HG02588 (cell line): ENCODE results near the gene SAMHD1.
A peak's percentile ranks its signal among the peaks of the same experiment; 100 is the strongest.
"Not testable (repeated sequence)": the region's sequence is repeated elsewhere in the genome, so short reads cannot be mapped to it uniquely, and the experiment has no call there.

ENCODE experiments used
- ATAC-seq: cut with Tn5 transposase; IDR thresholded peaks from one replicate; pipeline ENCODE4 v1.9.1; 2021; ENCODE audit warnings: mild to moderate bottlenecking, moderate library complexity; ENCODE audit not compliant: unreplicated experiment

Gene SAMHD1

DNA sequence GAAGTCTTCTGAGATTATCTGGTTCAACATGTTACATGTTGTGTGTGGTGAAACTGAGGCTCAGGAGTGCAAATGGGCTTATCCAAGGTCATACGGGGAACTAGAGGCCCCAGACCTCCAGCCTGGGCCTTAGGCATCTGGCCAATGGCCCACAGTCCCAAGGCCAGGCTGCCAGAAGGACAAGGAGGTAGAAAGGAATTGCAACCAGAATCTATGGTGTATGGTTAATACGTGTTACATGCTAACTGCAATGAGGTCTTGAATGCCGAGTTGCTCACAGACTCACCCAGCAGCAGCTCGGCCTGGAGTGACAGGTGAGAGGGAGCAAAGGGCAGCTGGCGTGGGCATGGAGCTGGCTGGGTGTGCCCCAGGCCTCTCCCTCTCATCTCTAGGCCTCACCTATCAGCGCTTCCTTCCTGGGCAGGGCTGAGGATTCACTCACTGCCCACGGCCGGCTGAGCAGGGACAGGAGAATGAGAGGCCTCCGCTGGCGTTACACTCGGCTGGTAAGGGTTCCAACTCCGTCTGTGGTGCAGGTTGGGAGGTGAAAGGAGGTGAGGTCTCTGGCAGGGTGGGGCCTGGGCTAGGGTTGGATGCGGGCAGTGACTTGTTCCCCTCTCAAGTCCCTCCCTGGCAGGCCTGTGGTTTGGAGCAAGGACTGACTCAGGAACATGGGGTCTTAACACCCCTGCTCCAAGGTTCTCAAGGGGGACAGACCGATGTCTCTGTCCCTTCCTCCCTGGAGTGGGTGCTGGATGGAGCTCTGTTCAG is 75.6 kb downstream of the SAMHD1 start, which contains the start of gene TLDC2:
TSS of gene TLDC2 (plus strand) at position 437 of the 771 bp plus-strand sequence. CDS start at position 474, 37 bp downstream.
- no peak for ATAC-seq

DNA sequence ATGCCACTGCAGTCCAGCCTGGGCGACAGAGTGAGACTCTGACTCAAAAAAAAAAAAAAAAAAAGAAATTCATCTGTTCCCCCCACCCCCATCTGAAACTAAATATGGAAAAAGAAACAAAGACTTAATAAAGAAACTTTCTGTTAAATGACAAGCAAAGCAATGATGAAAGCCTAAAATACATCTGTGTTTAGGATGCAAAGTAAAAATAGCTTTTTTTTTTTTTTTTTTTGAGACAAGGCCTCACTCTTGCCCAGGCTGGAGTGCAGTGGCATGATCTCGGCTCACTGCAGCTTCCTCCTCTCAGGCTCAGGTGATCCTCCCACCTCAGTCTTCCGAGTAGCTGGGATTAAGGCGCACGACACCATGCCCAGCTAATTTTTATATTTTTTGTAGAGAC is 76.4 kb downstream of the SAMHD1 start:
- ATAC-seq: not testable (repeated sequence)

DNA sequence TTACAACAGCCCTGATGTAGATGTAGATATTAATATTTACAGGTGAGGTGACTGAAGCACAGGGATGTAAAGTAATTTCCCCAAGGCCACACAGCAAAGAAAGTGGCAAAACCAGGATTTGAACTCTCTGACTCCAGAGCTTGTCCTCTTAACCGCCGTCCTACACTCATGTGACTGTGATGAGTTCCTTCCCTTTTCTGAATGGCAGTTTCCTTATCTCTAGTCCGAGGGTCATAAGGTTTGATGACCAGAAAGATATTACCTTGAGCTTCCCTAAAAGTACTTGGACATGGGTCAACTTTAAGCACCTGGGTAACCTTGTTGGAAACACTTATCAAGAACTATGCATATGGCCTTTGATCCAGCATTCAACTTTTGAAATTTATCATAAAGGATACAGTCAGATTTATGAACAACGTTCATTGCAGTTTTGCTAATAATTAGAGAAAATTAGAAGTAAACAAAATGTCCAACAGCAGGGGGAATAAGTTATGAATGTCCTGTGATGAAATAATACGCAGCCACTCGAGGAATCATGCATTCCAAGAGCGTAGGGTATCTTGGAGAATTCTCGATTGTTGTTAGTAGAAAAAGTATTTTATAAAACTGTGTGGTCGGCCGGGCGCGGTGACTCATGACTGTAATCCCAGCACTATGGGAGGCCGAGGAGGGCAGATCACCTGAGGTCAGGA is 77.9 kb downstream of the SAMHD1 start:
- ATAC-seq: no peak

DNA sequence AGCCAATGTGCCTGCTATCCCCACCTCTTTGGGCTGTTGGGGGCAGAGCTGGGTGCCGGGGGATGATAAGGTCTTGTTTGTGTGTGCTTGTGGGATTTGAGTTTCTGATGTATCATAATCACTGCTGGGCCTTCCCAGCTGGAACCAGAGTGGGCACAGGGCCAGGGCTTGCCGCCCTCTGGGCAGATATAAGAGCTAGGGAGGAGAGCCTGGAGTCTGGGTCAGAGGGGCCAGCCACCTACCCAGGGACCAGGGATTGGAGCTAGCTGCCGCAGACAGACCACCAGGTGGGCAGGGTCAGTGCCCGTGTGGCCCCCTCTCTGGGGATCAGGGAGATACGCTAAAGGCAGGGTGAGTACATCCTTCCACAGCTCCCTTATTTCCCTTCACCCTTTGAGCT is 78.7 kb downstream of the SAMHD1 start:
- ATAC-seq: no peak

DNA sequence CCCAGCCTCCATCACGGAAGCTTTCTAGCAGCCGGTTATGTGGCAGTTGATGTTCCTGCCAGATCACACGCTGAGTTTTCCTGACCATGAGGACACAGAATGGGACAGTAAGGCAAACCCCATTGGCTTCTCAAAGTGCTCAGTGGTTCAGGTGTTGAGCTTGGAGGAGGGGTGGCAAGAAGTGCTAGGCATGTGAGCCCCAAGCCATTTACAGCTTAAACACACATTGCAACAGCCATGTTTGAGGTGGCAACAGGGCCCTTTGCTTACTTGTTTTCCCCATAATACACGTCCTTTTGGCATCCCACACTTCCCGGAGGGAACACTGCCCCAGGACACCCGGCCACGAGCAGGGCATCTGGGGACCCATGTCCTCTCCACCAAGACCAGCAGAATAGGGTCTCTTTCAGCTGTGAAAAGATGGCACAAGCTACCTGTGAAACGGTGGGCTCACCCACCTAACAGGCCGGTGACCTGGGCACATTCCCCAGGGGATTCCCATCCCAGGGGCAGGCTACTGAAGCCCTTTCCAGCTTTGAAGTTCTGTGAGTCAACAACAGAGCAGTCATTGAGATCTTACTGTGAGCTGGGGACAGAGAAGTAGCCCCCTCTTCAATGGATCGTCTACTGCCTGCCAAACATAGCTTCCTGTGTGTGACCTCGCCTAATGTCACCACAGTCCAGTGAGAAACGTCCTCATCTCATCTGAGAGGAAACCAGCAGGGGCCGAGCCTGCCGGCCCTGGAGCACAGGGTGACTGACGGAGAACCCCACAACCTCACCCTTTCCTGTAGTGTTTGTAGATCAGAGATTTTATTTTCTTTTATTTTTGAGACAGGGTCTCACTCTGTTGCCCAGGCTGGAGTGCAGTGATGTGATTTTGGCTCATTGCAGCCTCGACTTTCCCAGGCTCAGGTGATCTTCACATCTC is 79.6 kb downstream of the SAMHD1 start:
- ATAC-seq: no peak

DNA sequence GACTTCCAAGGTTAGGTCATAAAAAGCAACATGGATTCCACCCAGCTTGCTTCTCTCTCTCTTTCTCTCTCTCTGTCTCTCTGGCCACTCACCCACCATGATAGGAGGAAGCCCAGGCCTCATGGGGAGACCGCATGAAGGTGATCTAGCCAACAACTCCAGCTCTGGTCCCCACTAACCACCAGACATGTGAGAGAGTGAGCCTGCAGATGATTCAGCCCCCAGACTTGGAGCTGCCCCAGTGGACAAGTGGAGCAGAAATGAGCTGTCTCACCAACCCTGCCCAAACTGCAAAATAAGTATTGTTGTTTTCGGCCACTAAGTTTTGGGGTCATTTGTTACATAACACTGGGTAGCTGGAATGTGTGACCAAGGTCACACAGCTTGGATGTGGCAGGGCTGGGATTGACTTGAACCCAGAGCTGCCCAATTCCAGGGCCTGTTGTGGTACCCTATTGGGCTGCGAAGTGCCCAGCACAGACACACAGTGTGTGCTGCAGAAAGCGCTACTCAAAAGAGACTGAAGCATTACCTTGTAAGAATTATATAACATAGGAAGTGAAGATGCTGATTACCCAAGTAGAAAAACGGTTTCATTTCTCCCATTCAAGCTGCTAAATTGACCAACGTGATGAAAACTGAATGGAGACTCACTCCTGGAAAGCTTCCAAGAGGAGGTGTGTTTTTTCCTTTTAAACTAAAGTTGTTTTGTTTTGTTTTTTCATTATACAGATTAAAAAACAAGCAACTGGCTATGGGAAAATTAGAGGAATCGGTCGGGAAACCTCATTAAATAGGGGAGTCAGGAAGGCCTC is 84.6 kb downstream of the SAMHD1 start:
- ATAC-seq: no peak

DNA sequence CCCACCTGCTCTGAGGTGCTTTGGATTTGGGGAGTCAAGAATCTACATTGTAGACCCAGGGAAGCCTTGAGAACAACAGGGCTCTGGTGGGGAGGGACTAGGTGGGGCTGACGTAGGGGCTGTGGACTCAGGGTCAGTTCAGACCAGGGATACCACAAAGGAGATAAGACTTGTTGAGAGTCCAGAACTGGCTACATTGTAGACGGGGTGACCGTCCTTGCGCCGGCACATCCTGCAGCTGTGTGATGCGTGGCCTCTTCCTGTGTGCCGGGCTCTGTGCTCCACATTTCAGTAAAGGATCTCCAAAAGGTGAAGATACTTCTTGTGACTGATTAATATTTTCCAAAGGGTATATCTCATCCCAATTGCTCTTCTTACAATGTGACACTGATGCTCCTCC is 85.3 kb downstream of the SAMHD1 start:
- no peak for ATAC-seq

DNA sequence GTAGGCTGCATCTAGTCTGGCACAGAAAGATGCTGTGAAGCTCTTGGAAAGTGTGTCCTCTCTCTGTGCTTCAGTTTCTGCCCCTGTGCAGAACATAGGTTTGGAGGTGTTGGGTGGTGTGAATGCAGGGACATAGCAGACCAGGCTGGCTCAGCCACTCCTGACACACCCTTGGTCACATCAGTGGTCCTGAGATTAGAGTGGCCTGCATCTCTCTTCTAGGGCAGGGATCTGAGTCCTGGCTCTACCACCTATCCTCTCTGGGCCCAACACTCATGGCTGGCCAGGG is 85.7 kb downstream of the SAMHD1 start:
- no peak for ATAC-seq

DNA sequence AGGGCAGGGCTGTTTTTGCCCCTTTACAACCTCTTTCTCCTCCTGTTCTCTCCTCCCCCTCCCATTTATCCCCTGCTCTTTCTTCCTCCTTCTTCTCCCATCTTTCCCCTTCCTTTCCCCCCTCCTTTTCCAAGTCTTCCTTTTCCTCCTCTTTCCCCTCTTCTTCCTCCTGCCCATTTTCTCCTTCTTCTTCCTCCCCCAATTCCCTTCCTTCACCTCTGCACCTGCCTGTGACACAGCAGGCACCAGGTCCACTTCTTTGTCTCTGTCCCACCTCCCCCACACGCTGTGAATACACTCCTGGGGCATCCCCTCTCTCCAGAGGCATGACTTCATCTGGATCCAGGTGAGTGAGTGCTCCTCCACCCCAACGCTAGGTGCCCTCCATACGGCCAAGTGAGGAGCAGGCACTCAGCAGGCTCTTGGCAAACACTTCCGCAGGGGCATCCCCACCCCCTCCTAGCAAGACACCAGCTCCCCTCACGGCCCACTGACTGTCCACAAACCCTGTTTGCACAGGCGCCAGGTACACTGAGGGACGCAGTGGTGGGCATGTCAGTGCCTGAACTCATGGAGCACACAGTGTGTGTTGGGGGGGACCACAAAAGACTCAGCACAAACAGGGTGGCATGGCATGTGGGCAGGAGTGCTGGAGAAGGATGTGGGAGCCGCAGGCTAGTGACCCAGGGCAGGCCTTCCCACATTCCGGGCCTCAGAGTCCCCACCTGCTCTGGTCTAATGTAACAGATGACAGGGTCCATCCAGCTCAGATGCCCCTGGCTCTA is 86.2 kb downstream of the SAMHD1 start:
- no peak for ATAC-seq

DNA sequence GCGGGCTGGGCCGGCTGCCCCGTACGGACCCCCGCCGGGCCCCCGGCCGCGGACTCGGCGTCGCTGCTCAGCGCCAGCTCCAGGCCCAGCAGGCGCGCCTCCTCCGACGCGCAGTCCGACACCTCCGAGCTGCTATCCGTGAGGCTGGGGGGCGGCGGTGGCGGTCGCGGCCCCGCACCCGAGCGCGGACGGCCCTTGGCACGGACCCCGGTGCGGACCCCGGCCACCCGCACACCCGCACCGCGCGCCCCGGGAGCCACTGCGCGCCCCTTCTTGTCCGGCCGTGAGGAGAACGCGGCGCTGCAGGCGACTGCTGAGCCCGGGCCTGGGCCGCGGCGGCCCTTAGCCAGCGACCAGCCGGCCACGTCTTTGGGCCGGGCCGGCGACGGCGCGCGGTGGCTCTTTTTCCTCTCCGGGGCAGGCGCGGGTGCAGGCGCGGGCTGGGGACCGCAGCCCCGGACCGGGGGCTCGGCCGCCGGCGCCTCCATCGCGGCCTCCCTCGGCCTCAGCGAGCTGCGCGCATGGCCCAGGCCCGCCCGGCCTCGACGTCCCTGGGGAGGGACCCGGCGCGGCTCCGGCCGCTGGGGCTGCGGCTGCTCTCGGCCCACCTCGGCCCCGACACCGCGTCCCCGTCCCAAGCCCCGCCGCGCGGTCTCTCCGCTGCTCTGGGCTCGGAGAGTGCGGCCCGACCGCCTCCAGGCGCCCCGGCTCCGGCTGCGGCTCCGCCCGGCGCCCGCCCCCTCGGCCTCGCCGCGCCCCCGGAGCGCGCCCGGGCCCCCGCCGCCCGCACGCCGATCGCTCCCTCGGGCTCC is 88.4 kb downstream of the SAMHD1 start:
- ATAC-seq: peak; percentile 43

DNA sequence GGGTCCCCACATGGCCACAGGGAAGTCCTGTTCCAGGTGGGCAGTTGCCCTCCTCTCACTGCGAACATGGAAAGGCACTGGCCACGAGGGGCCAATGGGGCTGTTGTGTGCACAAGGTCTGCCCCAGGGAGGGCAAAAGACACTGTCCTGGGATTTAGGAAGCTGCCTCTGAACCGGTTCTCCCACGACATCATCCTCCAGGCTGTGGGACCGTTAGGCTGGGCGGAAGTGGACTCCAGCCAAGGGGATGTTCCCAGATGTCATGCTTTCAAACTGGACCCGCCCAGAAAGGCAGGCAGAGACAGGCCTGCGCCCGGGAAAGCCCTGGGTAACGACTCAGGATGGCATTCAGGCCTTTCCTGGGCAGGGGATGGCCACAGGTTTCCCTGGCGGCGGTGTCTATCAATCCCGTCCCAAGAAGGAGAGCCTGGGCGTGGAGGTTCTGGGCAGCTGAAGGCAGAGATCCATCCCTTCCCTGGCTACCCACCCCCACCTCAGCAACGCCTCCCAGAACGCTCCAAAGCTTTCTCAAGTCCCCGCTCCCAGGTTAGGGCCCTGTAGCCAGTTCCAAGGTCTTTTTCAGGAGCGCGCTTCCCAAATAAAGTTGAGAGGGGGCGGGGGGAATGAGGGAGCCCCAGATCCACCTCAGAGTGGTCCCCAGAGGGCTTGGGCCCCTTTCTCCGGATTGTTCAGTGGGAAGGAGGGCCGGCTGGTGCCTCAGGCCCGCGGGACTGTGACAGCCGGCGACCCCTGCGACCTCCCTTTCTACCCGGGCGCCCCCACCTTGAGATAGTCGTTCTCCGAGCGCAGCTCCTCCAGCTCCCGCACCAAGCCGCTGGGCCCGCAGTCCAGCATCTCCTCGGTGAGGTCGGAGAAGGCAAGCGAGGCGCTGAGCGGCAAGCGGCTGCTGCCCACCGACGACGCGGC is 89.4 kb downstream of the SAMHD1 start:
- no peak for ATAC-seq

DNA sequence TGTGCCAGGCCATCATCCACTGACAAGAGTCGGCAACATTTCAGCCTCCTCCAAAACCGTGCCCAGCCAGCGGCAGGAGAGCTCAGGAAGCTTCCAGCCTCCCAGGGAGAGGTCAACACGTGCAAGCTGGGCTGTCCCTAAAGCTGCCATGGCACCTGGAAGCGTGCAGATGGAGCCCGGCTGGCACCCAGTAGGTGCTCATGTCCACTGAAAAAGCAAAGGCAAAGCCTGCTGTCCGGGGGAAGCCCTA is 90.0 kb downstream of the SAMHD1 start:
- no peak for ATAC-seq

DNA sequence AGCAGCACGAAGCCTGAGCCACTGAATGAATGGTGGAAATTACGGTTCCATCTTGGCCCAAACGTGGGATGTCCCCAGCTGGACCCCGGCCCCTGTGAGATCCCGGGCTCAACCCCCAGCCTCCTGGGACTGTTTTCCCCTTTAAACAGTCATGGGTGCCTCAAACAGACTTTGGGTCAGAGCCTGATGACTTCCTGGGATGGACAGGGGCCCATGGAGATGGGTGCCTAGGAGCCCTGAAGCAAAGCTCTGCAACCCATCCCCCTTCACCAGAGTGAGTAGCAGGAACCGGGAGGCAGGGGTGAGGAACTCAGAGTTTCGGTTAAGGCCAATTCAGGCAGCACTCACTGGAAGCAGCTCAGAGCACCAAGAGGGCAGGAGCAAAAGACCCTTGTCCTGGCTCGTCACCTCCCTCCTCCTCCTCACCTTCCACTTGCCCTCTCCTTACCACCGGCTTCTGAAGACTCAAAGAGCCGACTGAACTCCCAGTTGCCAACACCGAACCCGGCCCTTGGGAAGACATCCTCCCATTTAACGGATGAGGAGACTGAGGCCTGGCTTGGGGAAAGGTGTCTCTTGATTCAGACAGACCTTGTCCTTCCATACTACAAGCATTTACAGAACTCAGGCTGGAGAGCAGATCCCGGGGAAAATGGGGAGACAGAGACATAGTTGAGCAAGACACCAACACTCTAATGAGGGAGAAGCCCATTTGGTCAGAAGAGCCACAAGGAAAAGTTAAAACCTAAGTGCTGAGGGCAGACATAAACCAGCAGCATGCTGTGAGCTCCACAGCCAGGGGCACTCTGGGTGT is 90.5 kb downstream of the SAMHD1 start:
- no peak for ATAC-seq

DNA sequence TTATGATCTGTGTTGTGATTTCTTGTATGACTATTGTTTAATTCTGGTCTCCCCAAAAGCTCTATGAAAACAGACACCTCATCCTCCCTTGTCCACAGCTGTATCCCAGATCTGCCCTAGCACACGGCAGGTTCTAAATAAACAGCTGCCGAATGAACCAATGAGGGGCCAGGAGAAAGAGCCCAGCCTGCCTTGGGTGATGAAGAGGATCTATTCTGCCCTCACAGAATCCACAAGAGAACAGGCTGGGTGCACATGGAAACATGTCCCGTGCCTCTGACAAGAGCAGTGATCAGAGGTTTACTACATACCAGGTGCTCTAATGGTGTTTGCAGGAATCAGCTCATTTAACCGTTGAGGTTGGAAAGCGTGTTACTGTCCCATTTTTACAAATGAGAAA is 91.2 kb downstream of the SAMHD1 start:
- no peak for ATAC-seq

DNA sequence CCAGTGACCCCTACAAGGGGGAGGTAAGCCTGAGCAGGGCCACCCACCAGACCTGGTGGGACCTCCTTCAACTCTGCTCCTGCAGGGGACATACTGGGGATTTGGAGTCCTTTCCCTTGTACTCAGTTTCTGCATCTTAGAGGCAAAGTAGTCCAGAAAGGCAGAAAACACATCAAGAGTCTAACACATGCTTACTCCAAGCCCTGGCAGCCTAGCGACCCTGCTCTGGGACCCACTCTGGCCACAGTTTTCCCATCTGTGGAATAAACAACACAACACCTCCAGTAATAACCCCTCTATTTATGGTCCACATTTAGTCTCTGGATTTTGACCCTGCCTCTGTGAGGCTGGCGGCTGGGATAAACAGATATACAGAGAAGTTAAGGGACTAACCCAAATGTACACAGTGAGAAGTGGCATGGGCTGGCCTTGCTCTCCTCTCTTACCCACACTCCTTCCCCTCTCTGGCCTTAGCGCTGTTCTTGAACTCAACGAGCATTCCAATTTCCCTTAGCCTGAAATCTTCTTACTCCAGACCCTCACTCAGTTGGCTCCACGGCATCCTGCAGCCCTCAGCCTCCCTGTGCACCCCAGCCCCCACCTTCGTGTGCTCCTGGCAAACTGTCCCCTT is 91.7 kb downstream of the SAMHD1 start:
- ATAC-seq: no peak

DNA sequence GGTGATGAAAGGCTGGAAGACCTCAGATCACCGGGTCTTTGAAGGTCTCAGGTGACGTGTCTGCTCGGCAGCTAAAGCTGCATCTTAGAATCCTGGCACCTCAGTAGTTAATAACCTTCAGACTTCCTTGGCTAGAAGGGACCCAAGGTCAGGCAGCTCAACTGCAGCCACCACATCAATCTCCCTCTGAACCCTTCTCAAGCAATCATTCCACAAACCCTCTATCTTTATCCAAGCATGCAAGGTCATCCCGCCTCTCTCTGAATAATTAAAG is 92.3 kb downstream of the SAMHD1 start:
- no peak for ATAC-seq
